Neural cell (in vitro differentiated cells): ENCODE results near the gene CYP3A4. TPM values are rescaled to one million over a fixed set of nuclear protein-coding genes. Genes with fewer than 3 reads are reported as not detected.
"Not testable (repeated sequence)": the region's sequence is repeated elsewhere in the genome, so short reads cannot be mapped to it uniquely, and the experiment has no call there.

ENCODE experiments used
- H2AFZ ChIP-seq: fragments of 200-600, 300-800 bp; sonication (generic), shearing (Covaris generic); 2 replicates; pipeline ENCODE4 v1.6.0; 2014; ENCODE audit warnings: low read depth, mild to moderate bottlenecking, antibody characterized with exemption, low read length, moderate library complexity
- H3F3A ChIP-seq: fragments of 200-600 bp; shearing (Covaris generic); 2 replicates; pipeline ENCODE4 v1.6.1; 2016; ENCODE audit warnings: mild to moderate bottlenecking, moderate library complexity, mixed read lengths, antibody characterized with exemption, low read length; ENCODE audit not compliant: insufficient read depth, poor library complexity, severe bottlenecking
- H3K27ac ChIP-seq: fragments of 200-600, 300-800 bp; sonication (generic), shearing (Covaris generic); 2 replicates; pipeline ENCODE4 v1.5.1; 2014; ENCODE audit warnings: mild to moderate bottlenecking, low read length, moderate library complexity
- H3K27me3 ChIP-seq: fragments of 300-800, 200-600 bp; sonication (generic), shearing (Covaris generic); 2 replicates; pipeline ENCODE4 v1.6.0; 2014; ENCODE audit warnings: mild to moderate bottlenecking, low read depth, low read length, moderate library complexity; ENCODE audit not compliant: insufficient read depth
- H3K36me3 ChIP-seq: fragments of 300-800, 200-600 bp; sonication (generic), shearing (Covaris generic); 2 replicates; pipeline ENCODE4 v1.5.1; 2014; ENCODE audit warnings: mild to moderate bottlenecking, antibody characterized with exemption, low read length, moderate library complexity; ENCODE audit not compliant: insufficient read depth
- H3K4me2 ChIP-seq: fragments of 300-800, 200-600 bp; sonication (generic), shearing (Covaris generic); 2 replicates; pipeline ENCODE4 v1.6.0; 2014; ENCODE audit warnings: mild to moderate bottlenecking, low read length
- H3K4me3 ChIP-seq: fragments of 300-800, 200-600 bp; sonication (generic), shearing (Covaris generic); 2 replicates; pipeline ENCODE4 v1.5.1; 2014; ENCODE audit warnings: mild to moderate bottlenecking, low read length, moderate library complexity
- H3K79me2 ChIP-seq: fragments of 200-600 bp; shearing (Covaris generic); replicated peaks from 2 replicates; pipeline ENCODE4 v1.6.0; 2014; ENCODE audit warnings: mild to moderate bottlenecking, low read length, moderate library complexity; ENCODE audit not compliant: insufficient read depth
- H3K9ac ChIP-seq: fragments of 300-800, 200-600 bp; sonication (generic), shearing (Covaris generic); 2 replicates; pipeline ENCODE4 v1.6.1; 2016; ENCODE audit warnings: mild to moderate bottlenecking, low read length, mixed read lengths
- H3K9me2 ChIP-seq: fragments of 200-600 bp; shearing (Covaris generic); 2 replicates; pipeline ENCODE4 v1.6.1; 2016; ENCODE audit warnings: mild to moderate bottlenecking, low read length, mixed read lengths; ENCODE audit not compliant: insufficient read depth
- H3K9me3 ChIP-seq: fragments of 200-600, 300-800 bp; sonication (generic), shearing (Covaris generic); 2 replicates; pipeline ENCODE4 v1.6.1; 2016; ENCODE audit warnings: mild to moderate bottlenecking, mixed run types, low read length, moderate library complexity, mixed read lengths
- H4K20me1 ChIP-seq: fragments of 200-600 bp; shearing (Covaris generic); 2 replicates; pipeline ENCODE4 v1.6.1; 2016; ENCODE audit warnings: mild to moderate bottlenecking, mixed run types; ENCODE audit not compliant: insufficient read depth
- EP300 ChIP-seq: fragments of 450-650 bp; conservative IDR thresholded peaks from 2 replicates; pipeline ENCODE4 v1.6.1; 2014; ENCODE audit warnings: antibody characterized with exemption, mild to moderate bottlenecking, moderate library complexity; ENCODE audit not compliant: poor library complexity, severe bottlenecking
- EZH2 ChIP-seq: fragments of 200-600, 300-800 bp; shearing (Covaris generic), sonication (generic); IDR thresholded peaks from 2 replicates; pipeline ENCODE4 v1.6.1; 2014; ENCODE audit warnings: antibody characterized with exemption, low read length, borderline replicate concordance, mild to moderate bottlenecking; ENCODE audit not compliant: insufficient read depth, poor library complexity, severe bottlenecking
- MXI1 ChIP-seq: fragments of 450-650 bp; conservative IDR thresholded peaks from 2 replicates; pipeline ENCODE4 v1.6.1; 2014; ENCODE audit warnings: antibody characterized with exemption, mild to moderate bottlenecking; ENCODE audit not compliant: poor library complexity, severe bottlenecking
- POLR2AphosphoS5 ChIP-seq: IDR thresholded peaks from 2 replicates; pipeline ENCODE4 v1.6.1; 2012
- RAD21 ChIP-seq: fragments of 450-650 bp; conservative IDR thresholded peaks from 2 replicates; pipeline ENCODE4 v1.6.1; 2014; ENCODE audit warnings: antibody characterized with exemption, mild to moderate bottlenecking, moderate library complexity
- SMC3 ChIP-seq: fragments of 450-650 bp; conservative IDR thresholded peaks from 2 replicates; pipeline ENCODE4 v1.6.1; 2014; ENCODE audit warnings: antibody characterized with exemption, mild to moderate bottlenecking, moderate library complexity; ENCODE audit not compliant: poor library complexity
- TAF1 ChIP-seq: IDR thresholded peaks from 2 replicates; pipeline ENCODE4 v1.6.1; 2012; ENCODE audit warnings: low read depth
- polyA plus RNA-seq: library from polyadenylated mRNA; depleted of rRNA; stranded (reverse); fragments of >200 nt; gene quantifications from 2 replicates; pipeline ENCODE4 v1.2.3, GENCODE V29; 2014
- TF ChIP-seq, protein P1 (sequence below): fragments of 450-650 bp; IDR thresholded peaks from 2 replicates; pipeline ENCODE4 v1.5.1; 2014; ENCODE audit warnings: antibody characterized with exemption, mild to moderate bottlenecking, moderate library complexity; ENCODE audit not compliant: poor library complexity, severe bottlenecking
- TF ChIP-seq, protein P2 (sequence below): IDR thresholded peaks from 2 replicates; pipeline ENCODE4 v1.6.1; 2012; ENCODE audit warnings: borderline replicate concordance

The CYP3A4 gene
- polyA plus RNA-seq, 1 donor from 2014 or later = not detected

DNA sequence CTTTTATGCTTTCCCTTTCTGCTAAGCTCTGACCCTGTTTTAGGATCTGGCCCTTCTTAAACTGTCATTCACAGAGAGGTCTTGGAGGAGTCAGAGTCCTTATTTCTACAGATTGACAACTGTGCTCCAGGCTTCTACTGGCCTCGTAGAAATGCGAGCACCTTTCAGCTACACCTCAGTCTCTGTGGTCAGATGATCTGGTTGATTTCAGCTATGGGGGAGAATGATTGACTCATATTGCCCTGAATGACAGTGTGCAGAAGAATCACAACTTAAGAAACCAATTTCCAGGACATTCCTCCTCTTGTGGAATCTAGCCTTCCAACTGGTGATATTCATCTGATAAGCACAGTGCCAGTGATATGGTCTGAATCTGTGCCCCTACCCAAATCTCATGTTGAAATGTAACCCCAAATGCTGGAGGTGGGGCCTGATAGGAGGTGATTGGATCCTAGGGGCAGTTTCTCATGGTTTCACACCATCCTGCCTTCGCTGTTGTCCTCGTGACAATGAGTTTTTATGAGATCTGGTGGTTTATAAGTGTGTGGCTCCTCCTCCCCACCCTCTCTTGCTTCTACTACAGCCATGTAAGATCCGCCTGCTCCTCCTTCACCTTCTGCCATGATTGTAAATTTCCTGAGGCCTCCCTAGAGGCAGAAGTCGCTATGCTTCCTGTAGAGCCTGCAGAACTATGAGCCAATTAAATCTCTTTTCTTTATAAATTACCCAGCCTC is 35.0 kb downstream of the CYP3A4 start:
- Histone ChIP-seq H3F3A (no peaks in the 10 kb centered on the region), H3K4me2 (no peak overlapping the region)

DNA sequence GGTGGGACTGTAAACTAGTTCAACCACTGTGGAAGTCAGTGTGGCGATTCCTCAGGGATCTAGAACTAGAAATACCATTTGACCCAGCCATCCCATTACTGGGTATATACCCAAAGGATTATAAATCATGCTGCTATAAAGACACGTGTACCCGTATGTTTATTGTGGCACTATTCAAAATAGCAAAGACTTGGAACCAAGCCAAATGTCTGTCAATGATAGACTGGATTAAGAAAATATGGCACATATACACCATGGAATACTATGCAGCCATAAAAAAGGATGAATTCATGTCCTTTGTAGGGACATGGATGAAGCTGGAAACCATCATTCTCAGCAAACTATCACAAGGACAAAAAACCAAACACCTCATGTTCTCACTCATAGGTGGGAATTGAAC is 37.1 kb downstream of the CYP3A4 start:
- H3K36me3 ChIP-seq, H4K20me1 ChIP-seq, H3K4me3 ChIP-seq, H3K4me2 ChIP-seq, H3K9ac ChIP-seq, H2AFZ ChIP-seq, H3K27me3 ChIP-seq, H3K79me2 ChIP-seq, H3K9me3 ChIP-seq, H3K27ac ChIP-seq, H3K9me2 ChIP-seq, H3F3A ChIP-seq: not testable (repeated sequence)

More for the DNA sequence above, 35.0 kb downstream of the CYP3A4 start:
- Histone ChIP-seq H2AFZ (no peak overlapping the region), H3K4me3 (no peak overlapping the region), H3K9me3 (no peaks in the 10 kb centered on the region), H3K79me2 (no peaks in the 10 kb centered on the region), H3K36me3 (no peaks in the 10 kb centered on the region), H3K27me3 (no peaks in the 10 kb centered on the region), H3K9me2 (no peaks in the 10 kb centered on the region), H3K9ac (no peak overlapping the region), H4K20me1 (no peaks in the 10 kb centered on the region), H3K27ac (no peak overlapping the region)
- TF ChIP-seq TAF1 (no peak), SMC3 (no peak), RAD21 (no peak), EZH2 (no peak), MXI1 (no peak), EP300 (no peak), POLR2AphosphoS5 (no peak)
- TF ChIP-seq, protein P1, sequence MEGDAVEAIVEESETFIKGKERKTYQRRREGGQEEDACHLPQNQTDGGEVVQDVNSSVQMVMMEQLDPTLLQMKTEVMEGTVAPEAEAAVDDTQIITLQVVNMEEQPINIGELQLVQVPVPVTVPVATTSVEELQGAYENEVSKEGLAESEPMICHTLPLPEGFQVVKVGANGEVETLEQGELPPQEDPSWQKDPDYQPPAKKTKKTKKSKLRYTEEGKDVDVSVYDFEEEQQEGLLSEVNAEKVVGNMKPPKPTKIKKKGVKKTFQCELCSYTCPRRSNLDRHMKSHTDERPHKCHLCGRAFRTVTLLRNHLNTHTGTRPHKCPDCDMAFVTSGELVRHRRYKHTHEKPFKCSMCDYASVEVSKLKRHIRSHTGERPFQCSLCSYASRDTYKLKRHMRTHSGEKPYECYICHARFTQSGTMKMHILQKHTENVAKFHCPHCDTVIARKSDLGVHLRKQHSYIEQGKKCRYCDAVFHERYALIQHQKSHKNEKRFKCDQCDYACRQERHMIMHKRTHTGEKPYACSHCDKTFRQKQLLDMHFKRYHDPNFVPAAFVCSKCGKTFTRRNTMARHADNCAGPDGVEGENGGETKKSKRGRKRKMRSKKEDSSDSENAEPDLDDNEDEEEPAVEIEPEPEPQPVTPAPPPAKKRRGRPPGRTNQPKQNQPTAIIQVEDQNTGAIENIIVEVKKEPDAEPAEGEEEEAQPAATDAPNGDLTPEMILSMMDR = no peak
- TF ChIP-seq, protein P2, sequence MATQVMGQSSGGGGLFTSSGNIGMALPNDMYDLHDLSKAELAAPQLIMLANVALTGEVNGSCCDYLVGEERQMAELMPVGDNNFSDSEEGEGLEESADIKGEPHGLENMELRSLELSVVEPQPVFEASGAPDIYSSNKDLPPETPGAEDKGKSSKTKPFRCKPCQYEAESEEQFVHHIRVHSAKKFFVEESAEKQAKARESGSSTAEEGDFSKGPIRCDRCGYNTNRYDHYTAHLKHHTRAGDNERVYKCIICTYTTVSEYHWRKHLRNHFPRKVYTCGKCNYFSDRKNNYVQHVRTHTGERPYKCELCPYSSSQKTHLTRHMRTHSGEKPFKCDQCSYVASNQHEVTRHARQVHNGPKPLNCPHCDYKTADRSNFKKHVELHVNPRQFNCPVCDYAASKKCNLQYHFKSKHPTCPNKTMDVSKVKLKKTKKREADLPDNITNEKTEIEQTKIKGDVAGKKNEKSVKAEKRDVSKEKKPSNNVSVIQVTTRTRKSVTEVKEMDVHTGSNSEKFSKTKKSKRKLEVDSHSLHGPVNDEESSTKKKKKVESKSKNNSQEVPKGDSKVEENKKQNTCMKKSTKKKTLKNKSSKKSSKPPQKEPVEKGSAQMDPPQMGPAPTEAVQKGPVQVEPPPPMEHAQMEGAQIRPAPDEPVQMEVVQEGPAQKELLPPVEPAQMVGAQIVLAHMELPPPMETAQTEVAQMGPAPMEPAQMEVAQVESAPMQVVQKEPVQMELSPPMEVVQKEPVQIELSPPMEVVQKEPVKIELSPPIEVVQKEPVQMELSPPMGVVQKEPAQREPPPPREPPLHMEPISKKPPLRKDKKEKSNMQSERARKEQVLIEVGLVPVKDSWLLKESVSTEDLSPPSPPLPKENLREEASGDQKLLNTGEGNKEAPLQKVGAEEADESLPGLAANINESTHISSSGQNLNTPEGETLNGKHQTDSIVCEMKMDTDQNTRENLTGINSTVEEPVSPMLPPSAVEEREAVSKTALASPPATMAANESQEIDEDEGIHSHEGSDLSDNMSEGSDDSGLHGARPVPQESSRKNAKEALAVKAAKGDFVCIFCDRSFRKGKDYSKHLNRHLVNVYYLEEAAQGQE = no peak

DNA sequence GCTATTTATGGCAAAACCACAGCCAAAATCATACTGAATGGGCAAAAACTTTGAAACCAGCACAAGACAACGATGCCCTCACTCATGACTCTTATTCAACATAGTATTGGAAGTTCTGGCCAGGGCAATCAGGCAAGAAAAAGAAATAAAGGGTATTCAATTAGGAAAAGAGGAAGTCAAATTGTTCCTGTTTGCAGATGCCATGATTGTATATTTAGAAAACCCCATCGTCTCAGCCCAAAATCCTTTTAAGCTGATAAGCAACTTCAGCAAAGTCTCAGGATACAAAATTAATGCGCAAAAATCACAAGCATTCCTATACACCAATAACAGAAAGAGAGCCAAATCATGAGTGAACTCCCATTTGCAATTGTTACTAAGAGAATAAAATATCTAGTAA is 38.6 kb downstream of the CYP3A4 start:
- H2AFZ ChIP-seq, H3K9me2 ChIP-seq, H3K9me3 ChIP-seq, H3K9ac ChIP-seq, H3F3A ChIP-seq, H3K27ac ChIP-seq, H3K4me3 ChIP-seq, H3K79me2 ChIP-seq, H3K4me2 ChIP-seq, H4K20me1 ChIP-seq, H3K27me3 ChIP-seq, H3K36me3 ChIP-seq: not testable (repeated sequence)
